Neural progenitor cell (in vitro differentiated cells): ENCODE data around the gene HDAC4. TPM values are rescaled to one million over a fixed set of nuclear protein-coding genes. Genes with fewer than 3 reads are reported as not detected.

ENCODE experiments used
- DNase-seq: peaks from one replicate; pipeline ENCODE4 v3.0.0-alpha.2; 2016; ENCODE audit warnings: low spot score
- H2AFZ ChIP-seq: fragments of 200-600 bp; sonication (generic); replicated peaks from 2 replicates; pipeline ENCODE4 v1.6.1; 2016; ENCODE audit warnings: antibody characterized with exemption
- H3F3A ChIP-seq: fragments of 200-600 bp; sonication (generic); 2 replicates; pipeline ENCODE4 v1.6.1; 2016; ENCODE audit warnings: antibody characterized with exemption, low read depth
- H3K27ac ChIP-seq: fragments of 200-600 bp; sonication (generic); 2 replicates; pipeline ENCODE4 v1.5.1; 2016; ENCODE audit warnings: mild to moderate bottlenecking
- H3K27me3 ChIP-seq: fragments of 200-600 bp; sonication (generic); 2 replicates; pipeline ENCODE4 v1.6.1; 2016; ENCODE audit warnings: mild to moderate bottlenecking, moderate library complexity
- H3K36me3 ChIP-seq: fragments of 200-600 bp; sonication (generic); 2 replicates; pipeline ENCODE4 v1.5.1; 2016
- H3K4me1 ChIP-seq: fragments of 200-600 bp; sonication (generic); 2 replicates; pipeline ENCODE4 v1.6.1; 2016; ENCODE audit warnings: mixed run types
- H3K4me2 ChIP-seq: fragments of 200-600 bp; sonication (generic); 2 replicates; pipeline ENCODE4 v1.6.1; 2016
- H3K4me3 ChIP-seq: fragments of 200-600 bp; sonication (generic); 2 replicates; pipeline ENCODE4 v1.5.1; 2016
- H3K79me2 ChIP-seq: fragments of 200-600 bp; sonication (generic); 2 replicates; pipeline ENCODE4 v1.6.1; 2016; ENCODE audit warnings: low read depth
- H3K9ac ChIP-seq: fragments of 200-600 bp; sonication (generic); 2 replicates; pipeline ENCODE4 v1.6.1; 2016
- H3K9me3 ChIP-seq: fragments of 200-600 bp; sonication (generic); 2 replicates; pipeline ENCODE4 v1.5.1; 2016; ENCODE audit warnings: low read depth
- H4K20me1 ChIP-seq: fragments of 200-600 bp; sonication (generic); 2 replicates; pipeline ENCODE4 v1.6.1; 2016; ENCODE audit warnings: low read depth
- H3K27ac Mint-ChIP-seq: 3 replicates; pipeline ENCODE4 v1.8.0; 2021; ENCODE audit warnings: mixed read lengths
- H3K27me3 Mint-ChIP-seq: 2 replicates; pipeline ENCODE4 v1.8.0; 2022; ENCODE audit warnings: low read depth, mild to moderate bottlenecking, inconsistent platforms, moderate library complexity, mixed read lengths; ENCODE audit not compliant: insufficient read depth
- H3K36me3 Mint-ChIP-seq: 3 replicates; pipeline ENCODE4 v1.8.0; 2021; ENCODE audit warnings: mixed read lengths
- H3K4me1 Mint-ChIP-seq: 3 replicates; pipeline ENCODE4 v1.8.0; 2021; ENCODE audit warnings: mixed read lengths
- H3K4me3 Mint-ChIP-seq: 3 replicates; pipeline ENCODE4 v1.8.0; 2021; ENCODE audit warnings: mild to moderate bottlenecking, moderate library complexity, mixed read lengths
- H3K9me3 Mint-ChIP-seq: 3 replicates; pipeline ENCODE4 v1.8.0; 2020; ENCODE audit warnings: mixed read lengths
- EZH2 ChIP-seq: fragments of 200-600 bp; sonication (generic); IDR thresholded peaks from 2 replicates; pipeline ENCODE4 v1.6.1; 2017; ENCODE audit warnings: antibody characterized with exemption, mild to moderate bottlenecking, moderate library complexity
- EZH2phosphoT487 ChIP-seq: fragments of 200-600 bp; sonication (generic); IDR thresholded peaks from 2 replicates; pipeline ENCODE4 v1.6.1; 2017; ENCODE audit warnings: antibody characterized with exemption
- total RNA-seq: library from RNA; depleted of rRNA; stranded (reverse); fragments of >200 nt; gene quantifications from 2 replicates; pipeline ENCODE4 v1.2.3, GENCODE V29; 2015; ENCODE audit warnings: low replicate concordance
- TF ChIP-seq, protein P1 (sequence below): fragments of 200-600 bp; sonication (generic); IDR thresholded peaks from 2 replicates; pipeline ENCODE4 v1.5.1; 2017; ENCODE audit warnings: antibody characterized with exemption, mild to moderate bottlenecking

Gene HDAC4
- total RNA-seq, 1 donor from 2014 or later: 36.0 TPM

DNA sequence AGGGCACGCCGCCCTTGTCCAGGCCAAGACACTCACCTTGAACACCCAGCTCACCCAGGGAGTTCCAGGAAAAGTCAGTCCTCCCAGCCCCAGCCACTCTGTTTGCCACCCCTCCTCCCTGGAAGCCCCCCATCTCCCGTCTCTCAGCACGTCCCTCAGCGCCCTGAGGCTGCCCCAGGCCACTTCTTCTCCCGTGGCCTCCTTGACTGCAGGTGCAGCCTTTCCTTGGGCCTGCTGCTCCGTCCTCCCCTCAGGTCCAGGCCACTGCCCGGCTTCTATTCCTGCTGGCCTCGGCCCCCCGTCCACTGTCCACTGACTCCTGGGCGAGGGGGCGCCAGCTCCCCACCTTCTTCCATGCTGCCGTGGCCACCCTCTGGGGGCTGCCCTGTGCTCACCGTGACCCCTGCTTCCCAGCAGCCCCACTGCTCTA, 239.1 kb downstream of the HDAC4 start:
- H4K20me1 ChIP-seq: peaks cover 6% of the 10 kb centered on the region
- Mint-ChIP-seq H3K4me1 (peaks cover 6% of the 10 kb centered on the region), H3K27ac (no peak overlapping the region), H3K4me3 (no peak overlapping the region), H3K36me3 (peaks cover 24% of the 10 kb centered on the region), H3K27me3 (peaks cover 2% of the 10 kb centered on the region), H3K9me3 (no peaks in the 10 kb centered on the region)
- H3K9ac ChIP-seq: no peak overlapping the region
- H3K27ac ChIP-seq: no peak overlapping the region
- H3K79me2 ChIP-seq: no peaks in the 10 kb centered on the region
- H3K4me3 ChIP-seq: no peak overlapping the region
- TF ChIP-seq EZH2phosphoT487 (no peak), EZH2 (no peak)
- TF ChIP-seq, protein P1, sequence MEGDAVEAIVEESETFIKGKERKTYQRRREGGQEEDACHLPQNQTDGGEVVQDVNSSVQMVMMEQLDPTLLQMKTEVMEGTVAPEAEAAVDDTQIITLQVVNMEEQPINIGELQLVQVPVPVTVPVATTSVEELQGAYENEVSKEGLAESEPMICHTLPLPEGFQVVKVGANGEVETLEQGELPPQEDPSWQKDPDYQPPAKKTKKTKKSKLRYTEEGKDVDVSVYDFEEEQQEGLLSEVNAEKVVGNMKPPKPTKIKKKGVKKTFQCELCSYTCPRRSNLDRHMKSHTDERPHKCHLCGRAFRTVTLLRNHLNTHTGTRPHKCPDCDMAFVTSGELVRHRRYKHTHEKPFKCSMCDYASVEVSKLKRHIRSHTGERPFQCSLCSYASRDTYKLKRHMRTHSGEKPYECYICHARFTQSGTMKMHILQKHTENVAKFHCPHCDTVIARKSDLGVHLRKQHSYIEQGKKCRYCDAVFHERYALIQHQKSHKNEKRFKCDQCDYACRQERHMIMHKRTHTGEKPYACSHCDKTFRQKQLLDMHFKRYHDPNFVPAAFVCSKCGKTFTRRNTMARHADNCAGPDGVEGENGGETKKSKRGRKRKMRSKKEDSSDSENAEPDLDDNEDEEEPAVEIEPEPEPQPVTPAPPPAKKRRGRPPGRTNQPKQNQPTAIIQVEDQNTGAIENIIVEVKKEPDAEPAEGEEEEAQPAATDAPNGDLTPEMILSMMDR: no peak
- H3K36me3 ChIP-seq: no peaks in the 10 kb centered on the region
- H3F3A ChIP-seq: no peaks in the 10 kb centered on the region
- H3K4me2 ChIP-seq: no peak overlapping the region
- no peaks in the 10 kb centered on the region for H3K27me3 ChIP-seq
- H3K9me3 ChIP-seq: no peaks in the 10 kb centered on the region
- H2AFZ ChIP-seq: no peak overlapping the region
- H3K4me1 ChIP-seq: peaks cover 6% of the 10 kb centered on the region
- no peak for DNase-seq

DNA sequence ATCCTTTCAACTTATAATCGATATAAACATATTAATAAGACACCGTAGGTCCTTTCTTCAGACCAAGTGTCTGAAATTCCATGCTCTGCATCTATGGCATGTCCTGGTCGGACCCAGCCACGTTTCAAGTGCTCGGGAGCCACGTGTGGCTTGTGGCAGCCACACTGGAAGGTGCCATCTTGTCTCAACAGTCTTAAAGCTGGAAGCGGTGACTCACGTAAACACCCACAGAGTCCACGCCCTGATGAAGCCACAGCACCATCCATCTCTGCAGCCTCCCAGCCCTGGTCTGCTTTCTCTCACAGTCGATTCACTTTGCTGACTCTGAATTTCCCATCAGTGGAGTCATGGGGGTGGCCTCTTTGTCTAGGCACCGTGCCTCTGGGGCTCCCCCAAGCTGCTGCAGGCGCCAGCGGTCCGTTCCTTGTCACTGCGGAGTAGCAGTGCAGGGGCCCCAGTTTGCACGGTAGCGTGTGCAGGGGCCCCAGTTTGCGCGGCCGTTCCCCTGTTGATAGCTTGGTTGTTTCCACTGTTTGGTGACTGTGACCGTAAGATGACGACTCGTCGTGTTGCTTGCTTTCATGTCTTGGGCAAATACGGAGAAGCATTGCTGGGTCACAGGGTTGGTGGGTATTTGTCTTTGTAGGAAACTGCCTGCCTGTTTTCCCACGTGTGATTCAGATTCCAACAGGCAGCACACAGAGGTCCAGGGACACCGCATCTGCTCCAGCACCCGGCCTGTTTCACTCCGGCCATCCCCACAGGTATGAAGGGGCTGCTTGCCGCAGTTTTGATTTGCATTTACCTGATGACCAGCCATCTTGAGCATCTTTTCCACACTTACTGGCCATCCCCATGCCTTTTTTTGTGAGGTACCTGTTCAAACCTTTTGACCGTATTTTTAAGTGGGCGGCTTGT, 240.3 kb downstream of the HDAC4 start:
- no peaks in the 10 kb centered on the region for H3K36me3 ChIP-seq

DNA sequence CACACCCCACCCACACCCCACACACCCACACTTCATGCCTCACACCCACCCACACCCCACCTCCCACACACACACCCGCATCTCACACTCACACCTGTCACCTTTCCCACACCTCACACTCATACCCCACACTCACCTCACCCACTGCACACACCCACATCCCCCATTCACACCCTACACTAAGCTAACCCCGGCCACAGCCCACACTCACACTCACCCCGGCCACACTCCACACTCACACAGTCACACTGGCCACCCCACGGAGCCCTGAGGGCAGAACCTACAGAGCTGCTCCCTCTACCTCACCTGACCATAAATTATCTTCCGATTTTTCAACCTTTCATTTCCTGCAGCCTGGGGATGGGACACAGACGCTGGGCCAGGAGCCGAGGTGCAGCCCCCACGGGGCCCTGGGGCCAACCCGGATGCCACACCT, 241.3 kb downstream of the HDAC4 start:
- Histone ChIP-seq H3F3A (no peaks in the 10 kb centered on the region), H3K27me3 (no peaks in the 10 kb centered on the region), H3K36me3 (no peaks in the 10 kb centered on the region), H3K4me1 (peaks cover 6% of the 10 kb centered on the region), H4K20me1 (peaks cover 6% of the 10 kb centered on the region), H3K9me3 (no peaks in the 10 kb centered on the region), H3K27ac (no peak overlapping the region), H3K9ac (no peak overlapping the region), H3K4me3 (no peak overlapping the region), H3K4me2 (no peak overlapping the region), H3K79me2 (no peaks in the 10 kb centered on the region), H2AFZ (no peak overlapping the region)
- peaks cover 24% of the 10 kb centered on the region for H3K36me3 Mint-ChIP-seq
- H3K9me3 Mint-ChIP-seq: no peaks in the 10 kb centered on the region
- no peak overlapping the region for H3K4me3 Mint-ChIP-seq
- no peak overlapping the region for H3K27ac Mint-ChIP-seq
- peaks cover 6% of the 10 kb centered on the region for H3K4me1 Mint-ChIP-seq
- TF ChIP-seq, protein P1: no peak
- TF ChIP-seq EZH2 (no peak), EZH2phosphoT487 (no peak)
- peaks cover 5% of the 10 kb centered on the region for H3K27me3 Mint-ChIP-seq
- no peak for DNase-seq

More for the DNA sequence above, 240.3 kb downstream of the HDAC4 start:
- Histone ChIP-seq H3K4me2 (no peak overlapping the region), H3K27ac (no peak overlapping the region), H3K4me3 (no peak overlapping the region), H3K4me1 (peaks cover 6% of the 10 kb centered on the region), H2AFZ (no peak overlapping the region), H3K27me3 (no peaks in the 10 kb centered on the region), H3K9ac (no peak overlapping the region), H4K20me1 (peaks cover 6% of the 10 kb centered on the region), H3F3A (no peaks in the 10 kb centered on the region), H3K9me3 (no peaks in the 10 kb centered on the region), H3K79me2 (no peaks in the 10 kb centered on the region)
- peaks cover 2% of the 10 kb centered on the region for H3K27me3 Mint-ChIP-seq
- TF ChIP-seq EZH2 (no peak), EZH2phosphoT487 (no peak)
- TF ChIP-seq, protein P1: no peak
- peaks cover 22% of the 10 kb centered on the region for H3K36me3 Mint-ChIP-seq
- DNase-seq: no peak
- H3K9me3 Mint-ChIP-seq: no peaks in the 10 kb centered on the region
- no peak overlapping the region for H3K27ac Mint-ChIP-seq
- no peak overlapping the region for H3K4me3 Mint-ChIP-seq
- H3K4me1 Mint-ChIP-seq: peaks cover 6% of the 10 kb centered on the region
